HAP-1 (cell line): ENCODE data around the gene TTC39C.

ENCODE experiments used
- DNase-seq, 2 experiments: peaks; one replicate each; pipeline ENCODE4 v3.0.0-alpha.2; 2016 to 2020; ENCODE audit warnings: low spot score in 2 of 2
- H3K27me3 ChIP-seq: fragments of 250-450 bp; sonication (Bioruptor Pico); 2 replicates; pipeline ENCODE4 v1.5.1; 2020; ENCODE audit warnings: low read depth, mild to moderate bottlenecking, moderate library complexity
- H3K36me3 ChIP-seq: fragments of 250-450 bp; sonication (Bioruptor Pico); replicated peaks from 2 replicates; pipeline ENCODE4 v1.5.1; 2020; ENCODE audit warnings: mild to moderate bottlenecking
- H3K4me1 ChIP-seq: fragments of 250-450 bp; sonication (Bioruptor Pico); 2 replicates; pipeline ENCODE4 v1.5.1; 2020; ENCODE audit warnings: mild to moderate bottlenecking
- H3K4me3 ChIP-seq: fragments of 250-450 bp; sonication (Bioruptor Pico); 2 replicates; pipeline ENCODE4 v1.5.1; 2020; ENCODE audit warnings: mild to moderate bottlenecking, moderate library complexity
- H3K9me3 ChIP-seq: fragments of 250-450 bp; sonication (Bioruptor Pico); 2 replicates; pipeline ENCODE4 v1.5.1; 2020; ENCODE audit warnings: mild to moderate bottlenecking, moderate library complexity
- in situ Hi-C: fragments of 300-500 bp; cut with MboI; formaldehyde crosslinking; loops from 3 replicates; pipeline ENCODE4 v1.14.3; 2020; ENCODE audit warnings: low sequenced_read_pairs, inconsistent platforms, mixed read lengths

TTC39C gene

GRCh38 chr18:24000613-24001490 is 13.7 kb upstream of the TTC39C start:
- in situ Hi-C loops: no loop called here
- Histone ChIP-seq H3K9me3 (no peaks in the 10 kb centered on the region), H3K4me1 (no peaks in the 10 kb centered on the region), H3K4me3 (no peak overlapping the region), H3K27me3 (no peaks in the 10 kb centered on the region; the same call in 1 of the 2 replicates), H3K36me3 (no peaks in the 10 kb centered on the region)
- no peak for DNase-seq

GRCh38 chr18:24002479-24002878 is 12.1 kb upstream of the TTC39C start:
- no peaks in the 10 kb centered on the region for H3K4me1 ChIP-seq
- in situ Hi-C loops: no loop called here
- no peak for DNase-seq

GRCh38 chr18:24003288-24003687 is 11.3 kb upstream of the TTC39C start:
- Histone ChIP-seq H3K9me3 (no peaks in the 10 kb centered on the region), H3K4me3 (no peak overlapping the region), H3K36me3 (no peaks in the 10 kb centered on the region), H3K27me3 (no peaks in the 10 kb centered on the region; the same call in 1 of the 2 replicates), H3K4me1 (no peaks in the 10 kb centered on the region)
- in situ Hi-C loops: no loop called here
- no peak for DNase-seq

More at GRCh38 chr18:24002479-24002878, 12.1 kb upstream of the TTC39C start:
- Histone ChIP-seq H3K27me3 (no peaks in the 10 kb centered on the region; the same call in 1 of the 2 replicates), H3K4me3 (no peak overlapping the region), H3K36me3 (no peaks in the 10 kb centered on the region), H3K9me3 (no peaks in the 10 kb centered on the region)

DNA sequence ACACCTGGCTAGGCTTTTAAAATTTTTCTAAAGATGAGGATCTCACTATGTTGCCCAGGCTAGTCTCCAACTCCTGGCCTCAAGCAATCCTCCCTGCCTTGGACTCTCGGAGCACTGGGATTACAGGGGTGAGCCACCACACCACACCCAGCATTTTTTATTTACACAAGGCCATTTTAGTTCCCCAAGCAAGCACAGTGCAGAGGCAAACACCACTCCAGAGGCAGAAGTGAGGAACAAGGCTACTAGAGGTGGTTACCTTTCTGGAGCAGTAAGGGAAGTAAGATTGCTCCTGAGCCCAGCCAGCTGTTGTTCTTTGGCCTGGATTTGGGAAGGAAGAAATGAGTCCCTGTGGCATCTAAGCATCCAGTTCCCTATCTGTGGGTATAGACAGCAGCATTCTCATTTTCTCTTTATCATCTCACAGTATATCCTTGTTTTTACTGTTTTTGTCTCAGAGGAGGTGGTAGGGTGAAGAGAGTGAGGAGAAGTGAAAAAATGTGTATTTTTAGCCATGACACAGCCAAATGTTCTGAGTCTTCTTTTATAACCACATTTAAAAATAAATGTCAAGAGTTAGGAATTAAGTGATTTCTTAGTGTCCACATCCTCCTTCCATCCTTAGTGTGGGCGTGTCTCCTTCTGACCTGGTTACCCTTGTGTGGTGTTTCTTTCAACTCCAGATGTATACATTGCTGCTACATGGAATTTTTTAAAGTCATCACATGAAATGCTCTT is 10.5 kb upstream of the TTC39C start:
- H3K27me3 ChIP-seq: peaks cover 2% of the 10 kb centered on the region; the same call in 1 of the 2 replicates
- no peaks in the 10 kb centered on the region for H3K4me1 ChIP-seq
- in situ Hi-C loops: no loop called here
- no peak for DNase-seq
- H3K36me3 ChIP-seq: no peaks in the 10 kb centered on the region
- no peak overlapping the region for H3K4me3 ChIP-seq
- H3K9me3 ChIP-seq: no peaks in the 10 kb centered on the region

DNA sequence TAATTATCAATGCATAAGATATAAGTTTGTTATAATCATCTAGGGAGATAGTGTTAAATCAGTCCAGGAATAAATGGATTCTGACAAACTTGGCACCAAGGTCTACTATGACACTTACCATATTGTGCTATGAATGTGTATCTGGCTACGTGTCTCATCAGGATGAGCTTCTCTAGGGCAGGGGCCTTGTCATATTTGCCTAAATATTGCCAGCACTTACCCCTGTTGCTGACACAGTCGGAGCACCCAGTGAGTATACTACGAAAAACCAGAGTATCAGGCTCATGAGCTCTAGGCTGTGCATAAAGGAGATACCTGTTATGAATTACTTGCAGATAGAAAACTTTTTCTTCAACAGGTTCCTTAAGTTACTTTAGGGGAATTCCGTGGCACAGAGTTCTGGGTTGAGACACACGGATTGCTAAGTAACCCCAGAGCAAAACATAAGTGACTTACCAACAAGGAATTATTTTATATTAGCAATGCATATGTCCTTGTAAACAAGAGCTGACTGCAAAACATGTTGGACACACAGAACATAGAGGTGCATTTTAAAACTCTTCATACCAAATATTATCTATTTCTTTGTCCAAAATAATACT is 7.7 kb upstream of the TTC39C start:
- H3K27me3 ChIP-seq: peaks cover 2% of the 10 kb centered on the region; the same call in 1 of the 2 replicates
- H3K4me3 ChIP-seq: no peak overlapping the region
- H3K4me1 ChIP-seq: no peaks in the 10 kb centered on the region
- DNase-seq: no peak
- H3K9me3 ChIP-seq: no peaks in the 10 kb centered on the region
- in situ Hi-C loops: no loop called here
- H3K36me3 ChIP-seq: no peaks in the 10 kb centered on the region

DNA sequence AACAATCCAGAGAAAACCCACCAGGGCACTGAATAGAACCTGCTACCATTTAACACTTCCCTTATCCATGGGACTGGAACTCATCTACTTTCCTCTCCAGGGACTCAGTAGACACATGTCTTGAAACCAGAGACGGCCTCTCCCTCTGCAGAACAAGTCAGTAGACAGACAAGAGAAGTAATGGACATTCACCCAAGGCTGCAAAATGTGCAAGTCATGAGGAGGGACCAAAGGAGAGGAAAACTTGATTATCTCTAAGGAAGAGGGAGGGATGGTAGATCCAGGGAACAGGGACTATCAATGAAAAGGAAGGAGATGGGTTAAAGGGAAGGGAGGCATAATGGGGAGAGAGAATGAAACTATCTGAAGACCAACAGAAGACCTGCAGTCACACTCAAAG is 5.3 kb upstream of the TTC39C start:
- no peaks in the 10 kb centered on the region for H3K9me3 ChIP-seq
- DNase-seq: no peak
- peaks cover 4% of the 10 kb centered on the region; the same call in 1 of the 2 replicates for H3K27me3 ChIP-seq
- H3K36me3 ChIP-seq: no peaks in the 10 kb centered on the region; the same call in 1 of the 2 replicates
- no peaks in the 10 kb centered on the region for H3K4me1 ChIP-seq
- no peak overlapping the region for H3K4me3 ChIP-seq
- in situ Hi-C loops: no loop called here

DNA sequence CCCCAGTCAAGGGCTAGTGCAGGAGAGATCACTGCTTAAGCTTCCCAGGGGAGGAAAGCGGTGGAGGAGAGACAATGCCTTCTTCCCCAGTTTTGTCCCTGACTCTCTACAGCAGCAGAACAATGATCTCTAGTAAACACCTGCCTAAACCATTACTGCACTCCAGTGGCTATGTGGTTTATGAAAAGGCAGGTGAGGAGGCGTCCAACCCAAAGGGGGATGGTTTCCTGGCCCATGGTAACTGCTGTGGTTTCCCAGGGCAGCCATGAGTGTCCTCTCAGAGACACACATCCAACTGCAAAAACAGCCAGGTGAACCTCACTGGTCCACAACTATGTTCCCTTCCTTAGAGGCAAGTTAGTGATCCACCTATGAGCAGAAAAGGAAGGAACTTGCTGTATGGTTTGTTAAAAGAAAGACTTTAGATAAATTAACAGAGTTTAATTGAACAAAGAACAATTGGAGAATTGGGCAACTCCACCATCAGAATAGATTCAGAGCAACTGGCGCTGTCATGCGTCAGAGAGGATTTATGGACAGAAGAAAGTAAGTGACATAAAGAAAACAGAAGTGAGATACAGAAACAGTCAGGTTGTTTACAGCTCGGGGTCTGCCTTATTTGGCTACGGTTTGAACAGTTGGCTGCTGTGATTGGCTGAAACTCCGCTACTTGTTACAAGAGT is 4.8 kb upstream of the TTC39C start:
- Histone ChIP-seq H3K36me3 (no peaks in the 10 kb centered on the region; the same call in 1 of the 2 replicates), H3K9me3 (no peaks in the 10 kb centered on the region), H3K27me3 (peaks cover 4% of the 10 kb centered on the region; the same call in 1 of the 2 replicates), H3K4me3 (no peak overlapping the region), H3K4me1 (no peaks in the 10 kb centered on the region)
- in situ Hi-C loops: no loop called here
- DNase-seq: no peak

- H3K9me3 ChIP-seq: no peaks in the 10 kb centered on the region
- in situ Hi-C loops: no loop called here
- no peaks in the 10 kb centered on the region; the same call in 1 of the 2 replicates for H3K36me3 ChIP-seq
- H3K27me3 ChIP-seq: 0 out of 2 replicates have a peak, but pooled peaks cover 4% of the 10 kb centered on the region
- no peaks in the 10 kb centered on the region for H3K4me1 ChIP-seq
- no peak for DNase-seq
- no peak overlapping the region for H3K4me3 ChIP-seq
Measured at GRCh38 chr18:24010673-24011072, 3.9 kb upstream of the TTC39C start.

GRCh38 chr18:24011123-24011917 is 3.2 kb upstream of the TTC39C start:
- in situ Hi-C loops: no loop called here
- H3K4me3 ChIP-seq: no peak overlapping the region
- no peak for DNase-seq
- peaks cover 3% of the 10 kb centered on the region for H3K4me1 ChIP-seq
- H3K27me3 ChIP-seq: 0 out of 2 replicates have a peak, but pooled peaks cover 4% of the 10 kb centered on the region
- H3K36me3 ChIP-seq: no peaks in the 10 kb centered on the region; the same call in 1 of the 2 replicates
- H3K9me3 ChIP-seq: no peaks in the 10 kb centered on the region

- Histone ChIP-seq H3K27me3 (0 out of 2 replicates have a peak, but pooled peaks cover 4% of the 10 kb centered on the region), H3K4me1 (peaks cover 10% of the 10 kb centered on the region), H3K9me3 (no peaks in the 10 kb centered on the region), H3K36me3 (no peaks in the 10 kb centered on the region; the same call in 1 of the 2 replicates), H3K4me3 (no peak overlapping the region)
- DNase-seq: no peak
- in situ Hi-C loops: no loop called here
Measured at GRCh38 chr18:24013051-24013450, 1.5 kb upstream of the TTC39C start.

GRCh38 chr18:24014986-24015638 is 558 bp downstream of the TTC39C start:
- in situ Hi-C loops: no loop called here
- peak; percentile 40 to 71 for DNase-seq
- H3K27me3 ChIP-seq: 0 out of 2 replicates have a peak, but pooled peaks cover 2% of the 10 kb centered on the region

More at GRCh38 chr18:24014986-24015638, 558 bp downstream of the TTC39C start:
- Histone ChIP-seq H3K9me3 (no peaks in the 10 kb centered on the region), H3K4me1 (peaks cover 10% of the 10 kb centered on the region), H3K4me3 (peak overlapping the region; percentile 69), H3K36me3 (no peaks in the 10 kb centered on the region; the same call in 1 of the 2 replicates)
